Esophagus muscularis mucosa (tissue), 4 donors: Measurements from ENCODE around the gene PF4V1. TPM values are rescaled to one million over a fixed set of nuclear protein-coding genes. Genes with fewer than 3 reads are reported as not detected.
A peak's percentile ranks its signal among the peaks of the same experiment; 100 is the strongest.

Source experiments
- DNase-seq: peaks from one replicate; pipeline ENCODE4 v3.0.0-alpha.2; 2017; ENCODE audit errors: extremely low spot score
- H3K27ac ChIP-seq, 4 donors: fragments of 200-600 bp; sonication (generic); replicated peaks in 1 of 4; 1 replicate in 3 of 4; 2 replicates in 1 of 4; pipeline ENCODE4 v1.5.1; 2016 to 2019; ENCODE audit warnings: mild to moderate bottlenecking in 1 of 4
- H3K27me3 ChIP-seq, 4 donors: fragments of 200-600 bp; sonication (generic); one replicate each; pipeline versions ENCODE4 v1.5.1 to v1.6.0; 2016 to 2019
- H3K36me3 ChIP-seq, 4 donors: fragments of 200-600 bp; sonication (generic); one replicate each; pipeline ENCODE4 v1.5.1; 2016 to 2019
- H3K4me1 ChIP-seq, 4 donors: fragments of 200-600 bp; sonication (generic); one replicate each; pipeline ENCODE4 v1.5.1; 2016 to 2019
- H3K4me3 ChIP-seq, 4 donors: fragments of 200-600 bp; sonication (generic); 1 replicate in 2 of 4; 2 replicates in 2 of 4; pipeline ENCODE4 v1.5.1; 2016 to 2019; ENCODE audit warnings: mild to moderate bottlenecking in 4 of 4, moderate library complexity in 1 of 4
- H3K9me3 ChIP-seq, 4 donors: fragments of 200-600 bp; sonication (generic); 1 replicate in 3 of 4; 2 replicates in 1 of 4; pipeline ENCODE4 v1.5.1; 2016 to 2019
- EP300 ChIP-seq: sonication (generic); formaldehyde crosslinking; IDR thresholded peaks from one replicate; pipeline ENCODE4 v1.6.1; 2017; ENCODE audit warnings: antibody characterized with exemption
- POLR2A ChIP-seq: fragments of 450-650 bp; IDR thresholded peaks from one replicate; pipeline ENCODE4 v1.6.1; 2017; ENCODE audit warnings: antibody characterized with exemption, moderate library complexity, mild to moderate bottlenecking, low read depth
- POLR2AphosphoS5 ChIP-seq, 2 donors: sonication (generic); formaldehyde crosslinking; IDR thresholded peaks; one replicate each; pipeline ENCODE4 v1.6.1; 2017; ENCODE audit warnings: antibody characterized with exemption in 2 of 2
- WGBS: methylation state at CpG from one replicate; pipeline ENCODE4 v1.1.5; 2018; 5-methylcytosine and 5-hydroxymethylcytosine counted together
- intact Hi-C: fragments of 100-400 bp; cut with DNase I; formaldehyde crosslinking; loops from one replicate; pipeline ENCODE4 v1.15.1; 2023
- total RNA-seq, 4 donors: library from RNA; depleted of rRNA; stranded (reverse); fragments of >200 nt; gene quantifications; one replicate each; pipeline versions ENCODE4 v1.1.0 to v1.2.1, GENCODE V29; 2016
- TF ChIP-seq, protein P1 (sequence below), 3 experiments: fragments of 200-600 bp in 2 of 3; fragments of 450-650 bp in 1 of 3; sonication (generic) in 2 of 3; IDR thresholded peaks; one replicate each; pipeline ENCODE4 v1.5.1; 2017 to 2019; ENCODE audit warnings: antibody characterized with exemption in 3 of 3, mild to moderate bottlenecking in 2 of 3, moderate library complexity in 1 of 3

Gene PF4V1
- total RNA-seq, 4 donors from 2014 or later: not detected

DNA sequence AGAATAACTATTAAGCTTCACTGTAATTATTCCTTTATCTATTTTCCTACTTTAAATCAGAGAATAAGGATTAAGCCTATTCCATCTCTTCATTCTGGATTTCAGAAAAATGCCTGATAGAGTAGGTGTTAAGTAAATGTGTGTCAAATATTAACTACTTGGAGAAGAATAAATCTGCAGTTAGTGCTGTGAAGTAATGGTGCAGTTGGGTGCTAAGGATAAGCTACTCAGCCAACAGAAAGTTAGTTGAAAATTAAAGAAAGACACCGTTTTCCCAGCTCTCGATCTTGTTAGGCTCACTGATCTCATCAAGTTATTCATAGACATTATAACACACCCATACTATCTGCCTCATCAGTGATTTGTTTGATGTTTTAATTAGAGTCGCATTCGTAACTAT, 7.1 kb downstream of the PF4V1 start:
- TF ChIP-seq, protein P1, sequence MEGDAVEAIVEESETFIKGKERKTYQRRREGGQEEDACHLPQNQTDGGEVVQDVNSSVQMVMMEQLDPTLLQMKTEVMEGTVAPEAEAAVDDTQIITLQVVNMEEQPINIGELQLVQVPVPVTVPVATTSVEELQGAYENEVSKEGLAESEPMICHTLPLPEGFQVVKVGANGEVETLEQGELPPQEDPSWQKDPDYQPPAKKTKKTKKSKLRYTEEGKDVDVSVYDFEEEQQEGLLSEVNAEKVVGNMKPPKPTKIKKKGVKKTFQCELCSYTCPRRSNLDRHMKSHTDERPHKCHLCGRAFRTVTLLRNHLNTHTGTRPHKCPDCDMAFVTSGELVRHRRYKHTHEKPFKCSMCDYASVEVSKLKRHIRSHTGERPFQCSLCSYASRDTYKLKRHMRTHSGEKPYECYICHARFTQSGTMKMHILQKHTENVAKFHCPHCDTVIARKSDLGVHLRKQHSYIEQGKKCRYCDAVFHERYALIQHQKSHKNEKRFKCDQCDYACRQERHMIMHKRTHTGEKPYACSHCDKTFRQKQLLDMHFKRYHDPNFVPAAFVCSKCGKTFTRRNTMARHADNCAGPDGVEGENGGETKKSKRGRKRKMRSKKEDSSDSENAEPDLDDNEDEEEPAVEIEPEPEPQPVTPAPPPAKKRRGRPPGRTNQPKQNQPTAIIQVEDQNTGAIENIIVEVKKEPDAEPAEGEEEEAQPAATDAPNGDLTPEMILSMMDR (IDR thresholded peaks at IDR 0.05): no peak
- TF ChIP-seq POLR2A (no peak), EP300 (no peak), POLR2AphosphoS5 (IDR thresholded peaks at IDR 0.05) (no peak)
- Histone ChIP-seq H3K27ac (no peak overlapping the region), H3K4me3 (no peak overlapping the region), H3K36me3 (no peaks in the 10 kb centered on the region), H3K27me3 (peaks cover 0 to 6% (median 0%) of the 10 kb centered on the region in 4 donors), H3K9me3 (no peaks in the 10 kb centered on the region), H3K4me1 (no peaks in the 10 kb centered on the region)
- no peak for DNase-seq
- 30% methylated on average over 4 of the region's 4 CpGs for WGBS
- intact Hi-C loops: no loop called here

DNA sequence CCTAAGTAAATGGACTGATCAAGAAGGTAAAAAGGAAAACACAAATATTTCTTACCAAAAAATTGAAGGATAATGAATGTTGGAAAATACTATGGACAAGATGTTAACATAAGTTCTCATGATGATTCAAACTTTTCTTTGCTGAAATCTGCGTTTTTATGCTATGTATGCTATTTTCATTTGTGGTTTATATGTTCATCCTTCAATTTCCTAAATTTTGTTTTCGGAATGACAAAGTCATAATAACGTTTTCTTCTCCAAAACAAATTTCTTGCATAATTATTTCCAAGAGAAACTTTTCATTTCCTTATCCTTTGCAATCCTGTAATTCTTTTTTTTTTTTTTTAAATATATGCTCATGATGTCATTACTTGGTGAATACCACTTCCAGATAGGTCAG, 7.8 kb downstream of the PF4V1 start:
- no peaks in the 10 kb centered on the region for H3K4me1 ChIP-seq
- 65% methylated on average over 3 of the region's 3 CpGs for WGBS
- no peaks in the 10 kb centered on the region for H3K36me3 ChIP-seq
- no peak for DNase-seq
- H3K9me3 ChIP-seq: no peaks in the 10 kb centered on the region
- no peak overlapping the region for H3K4me3 ChIP-seq
- no peak overlapping the region for H3K27ac ChIP-seq
- no peaks in the 10 kb centered on the region for H3K27me3 ChIP-seq
- TF ChIP-seq, protein P1 (IDR thresholded peaks at IDR 0.05): no peak
- TF ChIP-seq POLR2A (no peak), EP300 (no peak), POLR2AphosphoS5 (IDR thresholded peaks at IDR 0.05) (no peak)
- intact Hi-C loops: no loop called here

DNA sequence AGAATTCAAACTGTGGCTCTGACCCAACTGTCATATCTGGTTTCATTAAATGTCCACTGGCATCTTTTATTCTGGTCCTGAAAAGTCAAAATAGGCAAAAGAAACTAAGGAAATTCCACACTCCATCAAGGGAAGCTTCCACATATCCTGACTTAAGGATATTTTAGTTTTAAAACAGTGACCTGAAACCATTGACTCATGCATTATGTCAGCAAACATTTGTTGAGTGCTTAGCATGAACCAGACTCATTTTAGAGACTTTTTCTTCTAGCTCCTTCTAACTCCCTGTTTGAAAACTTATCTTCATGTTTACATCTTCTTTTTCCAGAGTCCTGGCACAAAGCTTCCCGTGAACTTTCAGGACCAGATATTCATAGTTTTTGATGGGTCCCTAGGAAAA, 9.2 kb downstream of the PF4V1 start:
- intact Hi-C loops: no loop called here
- WGBS: 100% methylated on average over 1 of the region's 1 CpG
- DNase-seq: no peak
- TF ChIP-seq, protein P1 (IDR thresholded peaks at IDR 0.05): no peak
- TF ChIP-seq EP300: no peak
- no peak for TF ChIP-seq POLR2AphosphoS5 (IDR thresholded peaks at IDR 0.05)
- TF ChIP-seq POLR2A: no peak
- Histone ChIP-seq H3K36me3 (no peaks in the 10 kb centered on the region), H3K9me3 (no peaks in the 10 kb centered on the region), H3K27me3 (peaks cover 0 to 9% (median 0%) of the 10 kb centered on the region in 4 donors), H3K4me1 (no peaks in the 10 kb centered on the region), H3K27ac (no peak overlapping the region), H3K4me3 (no peak overlapping the region)

DNA sequence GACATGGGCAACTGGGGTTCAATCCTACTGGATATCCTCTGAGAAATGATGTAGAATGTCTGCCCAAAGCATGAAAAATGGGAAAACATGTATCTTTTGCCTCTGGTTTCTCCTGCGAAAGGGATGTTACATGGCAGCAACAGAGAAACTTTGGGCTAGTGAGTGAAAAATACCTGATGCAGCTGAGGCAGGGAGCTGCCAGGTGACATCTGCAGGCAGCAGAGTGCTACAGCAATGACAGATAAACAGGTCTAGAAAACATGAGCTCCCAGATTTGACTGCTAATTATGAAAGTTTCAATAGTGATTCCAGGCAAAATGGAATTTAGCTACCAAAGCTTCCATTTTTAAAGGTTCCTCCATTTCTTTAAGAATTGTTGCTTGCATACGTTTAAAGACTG, 11.3 kb downstream of the PF4V1 start:
- DNase-seq: no peak
- H3K4me1 ChIP-seq: peaks cover under 1 to 11% (median 7%) of the 10 kb centered on the region in 4 donors
- H3K9me3 ChIP-seq: no peaks in the 10 kb centered on the region
- intact Hi-C loops: no loop called here
- TF ChIP-seq, protein P1 (IDR thresholded peaks at IDR 0.05): peak in 1 of 3 experiments; percentile 21
- no peak for TF ChIP-seq POLR2AphosphoS5 (IDR thresholded peaks at IDR 0.05)
- no peak overlapping the region for H3K4me3 ChIP-seq
- peaks cover 0 to 18% (median 1%) of the 10 kb centered on the region in 4 donors for H3K27me3 ChIP-seq
- H3K36me3 ChIP-seq: no peaks in the 10 kb centered on the region
- WGBS: 70% methylated on average over 2 of the region's 2 CpGs
- H3K27ac ChIP-seq: no peak overlapping the region

DNA sequence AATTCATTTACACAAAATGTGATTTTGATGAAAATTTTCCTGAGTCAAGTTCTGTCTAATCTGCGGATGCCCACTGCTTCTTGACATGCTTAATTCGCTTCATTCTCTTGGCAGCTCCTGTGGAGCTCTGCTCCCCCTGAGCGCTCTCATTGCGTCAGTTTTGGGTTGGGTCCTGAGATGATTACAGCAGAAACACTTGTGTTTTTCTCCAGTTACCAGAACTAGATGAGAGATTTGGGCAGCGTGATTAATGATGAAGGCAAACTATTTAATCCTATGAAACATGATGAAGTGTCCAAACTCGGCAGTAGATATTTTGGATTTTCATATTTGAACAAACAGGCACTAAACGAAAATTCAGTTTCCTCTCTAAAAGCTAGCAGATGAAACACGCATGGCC, 11.9 kb downstream of the PF4V1 start:
- 81% methylated on average over 8 of the region's 8 CpGs for WGBS
- DNase-seq: no peak
- peaks cover 0 to 24% (median 4%) of the 10 kb centered on the region in 4 donors for H3K27me3 ChIP-seq
- TF ChIP-seq EP300 (no peak), POLR2AphosphoS5 (IDR thresholded peaks at IDR 0.05) (no peak), POLR2A (no peak)
- TF ChIP-seq, protein P1 (IDR thresholded peaks at IDR 0.05): no peak
- H3K4me3 ChIP-seq: no peak overlapping the region
- H3K9me3 ChIP-seq: no peaks in the 10 kb centered on the region
- intact Hi-C loops: no loop called here
- H3K36me3 ChIP-seq: no peaks in the 10 kb centered on the region
- peaks cover 3 to 17% (median 13%) of the 10 kb centered on the region in 4 donors for H3K4me1 ChIP-seq
- H3K27ac ChIP-seq: no peak overlapping the region
